GM21786 (cell line): ENCODE data around the gene C19orf73.

Experiments
- ATAC-seq: cut with Tn5 transposase; IDR thresholded peaks from one replicate; pipeline ENCODE4 v1.9.1; 2021; ENCODE audit not compliant: unreplicated experiment

C19orf73 gene

DNA sequence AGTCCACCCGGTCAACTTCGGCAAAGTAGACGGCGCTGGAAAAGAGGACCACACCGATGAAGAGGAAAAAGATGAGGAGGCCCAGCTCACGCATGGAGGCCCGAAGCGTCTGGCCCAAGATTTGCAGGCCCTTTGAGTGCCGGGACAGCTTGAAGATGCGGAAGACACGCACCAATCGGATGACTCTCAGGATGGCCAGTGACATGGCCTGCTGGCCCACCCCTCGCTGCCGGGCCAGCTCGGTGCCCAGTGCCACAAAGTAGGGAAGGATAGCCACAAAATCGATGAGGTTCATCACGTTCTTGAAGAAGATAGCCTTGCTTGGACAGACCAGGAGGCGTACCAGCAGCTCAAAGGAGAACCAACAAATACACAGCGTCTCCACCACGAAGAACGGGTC lies 48.5 kb downstream of the C19orf73 start:
- no peak for ATAC-seq

DNA sequence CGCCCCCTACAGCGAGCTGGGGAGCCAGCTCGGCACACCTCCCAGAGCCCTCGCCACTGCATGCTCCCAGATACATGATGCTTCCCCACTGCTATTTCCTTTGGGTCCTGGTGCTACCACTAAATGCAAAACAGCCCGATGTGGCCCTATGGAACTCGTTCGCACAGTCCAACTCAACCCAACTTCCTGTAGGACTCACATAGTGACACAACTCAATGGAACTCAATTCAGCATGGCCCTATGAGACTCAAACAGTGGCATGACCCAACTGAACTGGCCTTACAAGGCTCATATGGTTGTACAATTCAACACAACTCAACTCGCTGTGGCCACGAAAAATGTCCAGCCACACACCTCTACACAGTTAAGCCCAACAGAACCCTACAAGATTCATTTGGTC lies 49.9 kb downstream of the C19orf73 start:
- no peak for ATAC-seq
